SK-N-SH (cell line): ENCODE data around the gene CDSN. TPM values are rescaled to one million over a fixed set of nuclear protein-coding genes. Genes with fewer than 3 reads are reported as not detected.

Experiments
- CTCF ChIP-seq: fragments of 200-600 bp; sonication (generic); IDR thresholded peaks from 2 replicates; pipeline ENCODE4 v1.6.1; 2017; ENCODE audit warnings: antibody characterized with exemption, mild to moderate bottlenecking, moderate library complexity
- ELF1 ChIP-seq: IDR thresholded peaks from 2 replicates; pipeline ENCODE4 v1.4.0; 2012
- FOXJ3 ChIP-seq: sonication (generic); formaldehyde crosslinking; IDR thresholded peaks from 2 replicates; pipeline ENCODE4 v1.5.1; 2020; ENCODE audit warnings: mild to moderate bottlenecking, missing genetic modification reagents
- GABPA ChIP-seq: IDR thresholded peaks from 2 replicates; pipeline ENCODE4 v1.4.0; 2012; ENCODE audit warnings: low read depth, mild to moderate bottlenecking
- GATA2 ChIP-seq: sonication (generic); formaldehyde crosslinking; IDR thresholded peaks from 2 replicates; pipeline ENCODE4 v1.5.0; 2020; ENCODE audit warnings: mild to moderate bottlenecking, missing genetic modification reagents
- IRF3 ChIP-seq: fragments of 150-350 bp; IDR thresholded peaks from 2 replicates; pipeline ENCODE4 v1.6.1; 2016; ENCODE audit warnings: mild to moderate bottlenecking, low read depth, low read length
- JUND ChIP-seq: IDR thresholded peaks from 2 replicates; pipeline ENCODE4 v1.4.0; 2012
- MAX ChIP-seq: IDR thresholded peaks from 2 replicates; pipeline ENCODE4 v1.4.0; 2012; ENCODE audit warnings: low read depth
- NFIC ChIP-seq: IDR thresholded peaks from 2 replicates; pipeline ENCODE4 v1.4.0; 2012; ENCODE audit warnings: borderline replicate concordance
- PBX3 ChIP-seq: IDR thresholded peaks from 2 replicates; pipeline ENCODE4; 2012
- POLR2AphosphoS5 ChIP-seq: IDR thresholded peaks from 2 replicates; pipeline ENCODE4 v1.6.1; 2012; ENCODE audit warnings: low read depth, low read length
- RAD21 ChIP-seq: IDR thresholded peaks from 2 replicates; pipeline ENCODE4 v1.6.1; 2012; ENCODE audit warnings: mild to moderate bottlenecking, low read length
- RCOR1 ChIP-seq: fragments of 150-350 bp; IDR thresholded peaks from 2 replicates; pipeline ENCODE4 v1.6.1; 2017; ENCODE audit warnings: antibody characterized with exemption, low read length
- RXRA ChIP-seq: IDR thresholded peaks from 2 replicates; pipeline ENCODE4 v1.4.0; 2012; ENCODE audit warnings: low read depth, mild to moderate bottlenecking, borderline replicate concordance
- SMC3 ChIP-seq: IDR thresholded peaks from 2 replicates; pipeline ENCODE4 v1.6.1; 2012; ENCODE audit warnings: low read depth, low read length, improper control_type of control experiment
- TAF1 ChIP-seq: IDR thresholded peaks from 2 replicates; pipeline ENCODE4 v1.6.1; 2012; ENCODE audit warnings: low read depth, mild to moderate bottlenecking, low read length, moderate library complexity, borderline replicate concordance
- TEAD4 ChIP-seq: IDR thresholded peaks from 2 replicates; pipeline ENCODE4 v1.4.0; 2012; ENCODE audit warnings: mild to moderate bottlenecking, borderline replicate concordance; ENCODE audit not compliant: insufficient read depth
- USF1 ChIP-seq: IDR thresholded peaks from 2 replicates; pipeline ENCODE4 v1.4.0; 2012; ENCODE audit warnings: low read depth, borderline replicate concordance
- polyA plus RNA-seq, 3 experiments: library from polyadenylated mRNA; depleted of rRNA; stranded (reverse); fragments of >200 nt; gene quantifications; 2 replicates each; pipeline ENCODE4 v1.2.3, GENCODE V29; 2012

The CDSN gene
- polyA plus RNA-seq, 1 of the 3 experiments (the other 2 are of a cell fraction), result 0.02 TPM

- TF ChIP-seq TEAD4 (peak; percentile 23; the same call in 1 of the 2 replicates), RCOR1 (no peak; the same call in 1 of the 2 replicates), MAX (peak; percentile 67), IRF3 (peak; percentile 90), GABPA (no peak; the same call in 1 of the 2 replicates), GATA2 (no peak), ELF1 (no peak; the same call in 1 of the 2 replicates), PBX3 (peak; percentile 9; the same call in 1 of the 2 replicates), RXRA (no peak), NFIC (no peak), SMC3 (no peak), JUND (no peak), TAF1 (peak; percentile 72), FOXJ3 (no peak), USF1 (no peak), RAD21 (no peak), POLR2AphosphoS5 (peak; percentile 67; the same call in 1 of the 2 replicates), CTCF (no peak)
Observed at GRCh38 chr6:31158140-31158862, 38.1 kb upstream of the CDSN start, which contains the start of gene TCF19 (continued).
